Measurements from ENCODE around the gene NABP2. TPM values are rescaled to one million over a fixed set of nuclear protein-coding genes. Genes with fewer than 3 reads are reported as not detected.

The NABP2 gene
- polyA plus RNA-seq, 1 donor (not counting 4 experiments of a cell fraction or from before 2014, with no cell fraction given), result 53.5 TPM

DNA sequence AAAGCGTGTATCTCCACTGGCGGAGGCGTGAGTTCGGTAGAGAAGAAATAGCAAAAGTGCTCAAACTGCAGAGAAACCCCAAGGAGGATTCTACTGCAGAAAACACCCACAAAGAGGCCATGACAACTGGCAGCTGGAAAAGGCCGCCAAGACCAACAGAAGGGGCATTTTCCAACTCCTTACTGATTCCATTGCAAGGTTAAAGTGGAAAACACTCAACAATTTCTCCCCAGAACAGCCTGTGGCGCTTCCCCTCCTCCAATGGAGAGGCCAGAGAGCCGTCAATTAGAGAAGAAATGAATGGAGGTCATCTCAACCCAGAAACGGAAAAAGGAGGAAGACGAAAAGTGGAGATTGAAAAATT is 34.7 kb downstream of the NABP2 start:
- peaks cover 3% of the 10 kb centered on the region for H3K9me1 ChIP-seq (ENCODE audit: control insufficient read depth, extremely low read depth, insufficient read depth, low read length)
- H3K4me2 ChIP-seq (ENCODE audit: control insufficient read depth, extremely low read depth, insufficient read depth, low read depth, low read length), result peak overlapping the region; percentile 97
- H3K9me3 ChIP-seq (ENCODE audit: control insufficient read depth, low read depth, low read length), result no peaks in the 10 kb centered on the region
- no peak for TF ChIP-seq EZH2 (IDR thresholded peaks at IDR 0.05; ENCODE audit: low read length)
- TF ChIP-seq, protein P1, sequence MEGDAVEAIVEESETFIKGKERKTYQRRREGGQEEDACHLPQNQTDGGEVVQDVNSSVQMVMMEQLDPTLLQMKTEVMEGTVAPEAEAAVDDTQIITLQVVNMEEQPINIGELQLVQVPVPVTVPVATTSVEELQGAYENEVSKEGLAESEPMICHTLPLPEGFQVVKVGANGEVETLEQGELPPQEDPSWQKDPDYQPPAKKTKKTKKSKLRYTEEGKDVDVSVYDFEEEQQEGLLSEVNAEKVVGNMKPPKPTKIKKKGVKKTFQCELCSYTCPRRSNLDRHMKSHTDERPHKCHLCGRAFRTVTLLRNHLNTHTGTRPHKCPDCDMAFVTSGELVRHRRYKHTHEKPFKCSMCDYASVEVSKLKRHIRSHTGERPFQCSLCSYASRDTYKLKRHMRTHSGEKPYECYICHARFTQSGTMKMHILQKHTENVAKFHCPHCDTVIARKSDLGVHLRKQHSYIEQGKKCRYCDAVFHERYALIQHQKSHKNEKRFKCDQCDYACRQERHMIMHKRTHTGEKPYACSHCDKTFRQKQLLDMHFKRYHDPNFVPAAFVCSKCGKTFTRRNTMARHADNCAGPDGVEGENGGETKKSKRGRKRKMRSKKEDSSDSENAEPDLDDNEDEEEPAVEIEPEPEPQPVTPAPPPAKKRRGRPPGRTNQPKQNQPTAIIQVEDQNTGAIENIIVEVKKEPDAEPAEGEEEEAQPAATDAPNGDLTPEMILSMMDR (optimal IDR thresholded peaks at IDR 0.05 in 1 of 3, IDR thresholded peaks at IDR 0.05 in 1 of 3, conservative IDR thresholded peaks at IDR 0.05 in 1 of 3; ENCODE audit: extremely low read depth in 1 of 3, insufficient read depth in 2 of 3, low read length in 3 of 3), result no peak
- peaks cover 21 to 23% of the 10 kb centered on the region in 2 experiments for H3K36me3 ChIP-seq (ENCODE audit: control insufficient read depth in 2 of 2, extremely low read depth in 1 of 2, insufficient read depth in 2 of 2, low read length in 2 of 2)
- H3K27me3 ChIP-seq (ENCODE audit: control insufficient read depth, extremely low read depth, insufficient read depth, low read length), result no peaks in the 10 kb centered on the region
- peaks cover 37% of the 10 kb centered on the region for H3K79me2 ChIP-seq (ENCODE audit: control insufficient read depth, insufficient read depth, low read length)
- peak overlapping the region; percentile 75 to 93 (median 90) for H3K4me3 ChIP-seq (ENCODE audit: control insufficient read depth in 2 of 3, extremely low read depth in 1 of 3, insufficient read depth in 2 of 3, low read depth in 1 of 3, low read length in 3 of 3)
- peak overlapping the region; percentile 77 for H3K9ac ChIP-seq (ENCODE audit: control insufficient read depth, extremely low read depth, insufficient read depth, low read length)
- H2AFZ ChIP-seq (ENCODE audit: control insufficient read depth, low read length), result peak overlapping the region; percentile 93
- dilution Hi-C loops (cut with MboI; ENCODE audit: extremely low pct_ligation_motif_present, low sequenced_read_pairs), result no loop called here
- H3K4me1 ChIP-seq (ENCODE audit: control insufficient read depth, extremely low read depth, insufficient read depth, low read length), result peaks cover 36% of the 10 kb centered on the region
- FAIRE-seq (no peak), DNase-seq (ENCODE audit: low read depth, low spot score) (no peak)
- peak overlapping the region; percentile 79 for H3K27ac ChIP-seq (ENCODE audit: control insufficient read depth, insufficient read depth, low read length)
- H4K20me1 ChIP-seq (ENCODE audit: control insufficient read depth, extremely low read depth, insufficient read depth, low read length), result no peaks in the 10 kb centered on the region

GRCh38 chr12:56260380-56260779 is 36.2 kb downstream of the NABP2 start:
- FAIRE-seq (no peak), DNase-seq (ENCODE audit: low read depth, low spot score) (no peak)
- Histone ChIP-seq H2AFZ (ENCODE audit: control insufficient read depth, low read length) (no peak overlapping the region), H3K4me1 (ENCODE audit: control insufficient read depth, extremely low read depth, insufficient read depth, low read length) (peaks cover 36% of the 10 kb centered on the region), H3K4me3 (ENCODE audit: control insufficient read depth in 2 of 3, extremely low read depth in 1 of 3, insufficient read depth in 2 of 3, low read depth in 1 of 3, low read length in 3 of 3) (no peak overlapping the region), H3K79me2 (ENCODE audit: control insufficient read depth, insufficient read depth, low read length) (peaks cover 26% of the 10 kb centered on the region), H3K9me3 (ENCODE audit: control insufficient read depth, low read depth, low read length) (no peaks in the 10 kb centered on the region), H3K9me1 (ENCODE audit: control insufficient read depth, extremely low read depth, insufficient read depth, low read length) (no peaks in the 10 kb centered on the region), H4K20me1 (ENCODE audit: control insufficient read depth, extremely low read depth, insufficient read depth, low read length) (no peaks in the 10 kb centered on the region), H3K36me3 (ENCODE audit: control insufficient read depth in 2 of 2, extremely low read depth in 1 of 2, insufficient read depth in 2 of 2, low read length in 2 of 2) (peaks cover 7 to 11% of the 10 kb centered on the region in 2 experiments), H3K4me2 (ENCODE audit: control insufficient read depth, extremely low read depth, insufficient read depth, low read depth, low read length) (no peak overlapping the region), H3K9ac (ENCODE audit: control insufficient read depth, extremely low read depth, insufficient read depth, low read length) (no peak overlapping the region), H3K27me3 (ENCODE audit: control insufficient read depth, extremely low read depth, insufficient read depth, low read length) (no peaks in the 10 kb centered on the region), H3K27ac (ENCODE audit: control insufficient read depth, insufficient read depth, low read length) (no peak overlapping the region)
- dilution Hi-C loops (cut with MboI; ENCODE audit: extremely low pct_ligation_motif_present, low sequenced_read_pairs), result no loop called here
- no peak for TF ChIP-seq EZH2 (IDR thresholded peaks at IDR 0.05; ENCODE audit: low read length)
- TF ChIP-seq, protein P1 (optimal IDR thresholded peaks at IDR 0.05 in 1 of 3, IDR thresholded peaks at IDR 0.05 in 1 of 3, conservative IDR thresholded peaks at IDR 0.05 in 1 of 3; ENCODE audit: extremely low read depth in 1 of 3, insufficient read depth in 2 of 3, low read length in 3 of 3), result no peak

All from keratinocyte (primary cell).